T-helper 1 cell treated with Interleukin-12 subunit alpha and Interleukin-12 subunit beta and Interleukin-4 antibody, amounts not matched to agents 30 ng/mL and 1 ng/mL, for 36 hours (primary cell): ENCODE measurements around the gene MRPS31. TPM values are rescaled to one million over a fixed set of nuclear protein-coding genes. Genes with fewer than 3 reads are reported as not detected.
"Not testable (repeated sequence)": the region's sequence is repeated elsewhere in the genome, so short reads cannot be mapped to it uniquely, and the experiment has no call there.

ENCODE experiments used
- intact Hi-C: fragments of 100-400 bp; cut with micrococcal nuclease; formaldehyde crosslinking; loops from one replicate; pipeline ENCODE4 v1.15.1; 2024
- total RNA-seq: library from RNA; stranded (reverse); gene quantifications from 2 replicates; pipeline ENCODE4 v1.2.3, GENCODE V29; 2022

MRPS31 gene
- total RNA-seq, 1 donor from 2014 or later, result 34.7 TPM

DNA sequence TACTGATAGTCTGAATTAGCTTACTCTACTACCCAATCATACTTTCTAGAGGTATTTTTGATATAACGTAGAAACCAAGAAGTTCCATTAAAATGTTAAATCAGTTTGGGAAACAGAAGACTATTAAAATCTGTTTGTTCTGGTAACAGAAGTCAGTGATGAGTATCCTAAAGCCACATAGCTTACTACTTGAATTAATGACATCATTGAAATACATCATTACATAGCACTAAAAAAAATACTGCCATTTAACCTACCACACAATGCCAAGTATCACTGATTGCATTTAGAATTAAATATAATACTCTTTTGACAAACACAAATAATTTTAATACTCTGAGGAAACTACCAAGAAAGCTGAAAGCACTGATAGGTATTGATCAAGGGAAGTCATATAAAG, 5.4 kb downstream of the MRPS31 start:
- intact Hi-C loops, result no loop called here

DNA sequence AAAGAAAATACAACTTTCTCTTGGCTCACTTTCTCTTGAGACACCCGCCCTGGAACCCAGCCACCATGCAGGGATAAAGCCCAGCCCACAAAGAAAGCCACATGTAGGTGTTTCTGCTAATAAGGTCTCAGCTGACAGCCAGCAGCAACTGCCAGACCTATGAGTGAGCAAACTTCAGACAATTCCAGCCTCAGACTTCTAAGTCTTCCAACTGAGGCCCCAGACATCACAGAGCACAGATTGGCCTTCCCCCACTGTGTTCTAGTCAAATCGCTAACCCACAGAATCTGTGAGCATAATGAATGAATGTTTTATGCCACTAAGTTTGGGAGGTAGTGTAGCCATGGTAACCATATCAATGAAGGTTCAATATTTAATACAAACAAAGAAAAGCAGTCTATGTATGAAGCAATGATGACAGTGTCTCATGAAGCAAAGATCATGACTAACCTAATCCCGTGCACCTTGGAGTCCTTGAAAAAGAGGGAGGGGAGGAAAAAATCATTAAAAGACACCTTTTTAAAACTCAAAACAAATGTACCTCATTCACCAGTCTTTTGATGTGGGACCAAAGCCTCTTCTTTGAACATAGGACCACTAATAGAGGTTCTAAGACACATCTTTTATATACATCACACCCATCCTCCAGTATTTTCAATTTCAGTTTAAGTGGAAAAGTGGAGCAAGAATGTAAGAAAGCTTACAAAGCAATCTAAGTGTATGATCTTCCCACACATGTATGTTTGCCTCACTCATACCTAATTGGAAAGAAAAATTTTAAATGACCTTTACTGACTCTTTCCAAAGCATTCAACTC, 6.2 kb downstream of the MRPS31 start:
- intact Hi-C loops, result no loop called here

DNA sequence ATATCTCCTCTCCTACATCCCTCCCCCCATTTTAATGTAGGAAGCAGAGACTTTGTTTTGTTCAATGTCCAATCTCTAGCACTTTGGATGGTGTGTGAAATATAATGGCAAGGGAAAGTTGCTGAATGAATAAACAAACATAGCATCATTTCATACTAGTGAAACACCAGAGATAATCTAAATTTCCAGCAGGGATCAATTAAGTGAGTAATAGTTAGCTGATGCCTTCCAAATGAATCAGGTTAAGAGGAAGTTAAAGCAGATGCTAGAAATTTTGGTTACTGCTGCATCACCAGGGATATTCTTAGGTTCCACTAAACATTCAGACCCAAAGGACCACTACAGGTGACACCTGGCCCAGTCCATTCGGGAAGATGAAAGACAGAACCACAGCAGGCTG, 8.1 kb downstream of the MRPS31 start:
- intact Hi-C loops, result no loop called here

DNA sequence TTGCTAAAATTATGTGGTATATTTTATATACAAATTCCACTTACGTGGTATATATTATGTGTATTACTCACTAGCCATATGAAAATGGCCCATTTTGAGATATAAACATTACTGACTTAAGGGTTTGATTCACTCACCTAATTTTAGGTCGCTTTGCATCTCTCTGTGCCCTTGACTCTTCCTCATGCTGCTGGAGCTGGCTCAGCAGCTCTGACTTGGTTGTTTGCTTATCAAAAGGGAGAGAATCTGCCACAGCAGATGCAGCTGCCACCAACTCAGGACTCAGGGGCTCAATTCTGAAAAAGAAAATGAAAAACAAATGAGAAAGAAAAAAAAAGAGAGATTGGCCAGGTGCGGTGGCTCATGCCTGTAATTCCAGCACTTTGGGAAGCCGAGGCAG, 12.2 kb downstream of the MRPS31 start:
- intact Hi-C loops, result no loop called here

DNA sequence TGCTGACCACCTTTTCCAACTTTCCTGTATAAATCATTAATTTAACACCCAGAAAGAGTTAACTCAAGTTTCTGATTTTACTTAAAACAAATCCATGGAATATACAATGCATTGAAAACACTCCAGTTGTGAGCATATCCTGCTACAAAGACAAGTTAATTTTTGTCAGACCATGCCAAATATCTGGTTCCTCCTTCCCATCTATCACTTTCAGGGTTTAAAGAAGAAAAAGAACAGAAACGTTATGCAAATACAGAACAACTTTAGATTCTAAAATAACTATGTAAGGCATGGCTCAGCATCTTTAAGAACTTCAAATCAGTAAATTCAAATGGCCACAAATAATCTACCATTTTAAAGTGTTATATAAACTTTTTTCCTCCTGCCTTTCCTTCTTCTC, 14.9 kb downstream of the MRPS31 start:
- intact Hi-C loops, result no loop called here

DNA sequence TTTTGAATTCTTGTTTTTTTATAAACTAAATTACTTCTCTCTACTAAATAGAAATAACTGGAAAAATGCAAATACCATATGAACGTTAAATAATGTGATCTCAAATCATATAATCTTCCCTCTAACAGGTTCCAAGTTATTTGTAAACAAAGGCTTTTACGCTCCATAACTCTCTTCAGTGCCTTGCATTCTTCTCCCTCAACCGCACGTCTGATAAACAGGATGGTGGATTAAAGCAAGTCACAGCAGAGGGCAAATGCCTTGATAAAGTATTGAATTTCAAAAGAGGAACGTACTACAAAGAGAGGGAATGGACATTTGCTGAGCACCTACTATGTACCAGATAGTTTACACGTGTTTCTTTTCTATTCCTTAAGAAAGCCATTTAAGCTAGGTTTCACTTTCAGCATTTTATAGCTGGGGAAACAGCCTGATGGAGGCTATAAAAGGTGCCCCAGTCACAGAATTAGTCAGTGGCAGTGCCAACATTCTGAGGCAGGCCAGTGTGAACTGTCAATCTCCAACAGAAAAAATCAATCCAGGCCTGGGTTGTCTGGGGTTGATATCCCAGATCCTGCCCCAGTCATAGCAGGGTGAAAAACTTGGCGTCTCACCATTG, 15.8 kb downstream of the MRPS31 start:
- intact Hi-C loops, result no loop called here

DNA sequence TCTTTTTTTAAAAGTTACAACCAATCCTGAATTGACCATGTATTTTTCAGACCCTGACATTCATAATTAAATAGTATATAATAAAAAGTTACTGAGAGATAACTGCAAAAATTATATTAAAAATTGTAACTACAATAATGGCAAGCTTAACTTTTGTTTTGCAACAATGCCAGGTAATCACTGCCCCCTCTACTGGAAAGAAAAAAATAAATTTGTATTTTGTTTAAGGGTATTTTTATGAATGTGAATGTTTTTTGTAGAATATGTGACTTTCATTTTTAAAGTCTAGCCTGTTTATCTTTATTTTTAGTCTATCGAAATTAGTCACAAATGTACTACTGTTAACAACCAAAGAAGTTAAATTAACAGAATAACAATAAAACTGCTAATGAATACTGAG, 21.7 kb downstream of the MRPS31 start:
- intact Hi-C loops, result no loop called here

DNA sequence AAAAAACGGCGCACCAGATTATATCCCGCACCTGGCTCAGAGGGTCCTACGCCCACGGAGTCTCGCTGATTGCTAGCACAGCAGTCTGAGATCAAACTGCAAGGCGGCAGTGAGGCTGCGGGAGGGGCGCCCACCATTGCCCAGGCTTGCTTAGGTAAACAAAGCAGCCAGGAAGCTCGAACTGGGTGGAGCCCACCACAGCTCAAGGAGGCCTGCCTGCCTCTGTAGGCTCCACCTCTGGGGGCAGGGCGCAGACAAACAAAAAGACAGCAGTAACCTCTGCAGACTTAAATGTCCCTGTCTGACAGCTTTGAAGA, 35.8 kb downstream of the MRPS31 start:
- intact Hi-C loops, result not testable (repeated sequence)

DNA sequence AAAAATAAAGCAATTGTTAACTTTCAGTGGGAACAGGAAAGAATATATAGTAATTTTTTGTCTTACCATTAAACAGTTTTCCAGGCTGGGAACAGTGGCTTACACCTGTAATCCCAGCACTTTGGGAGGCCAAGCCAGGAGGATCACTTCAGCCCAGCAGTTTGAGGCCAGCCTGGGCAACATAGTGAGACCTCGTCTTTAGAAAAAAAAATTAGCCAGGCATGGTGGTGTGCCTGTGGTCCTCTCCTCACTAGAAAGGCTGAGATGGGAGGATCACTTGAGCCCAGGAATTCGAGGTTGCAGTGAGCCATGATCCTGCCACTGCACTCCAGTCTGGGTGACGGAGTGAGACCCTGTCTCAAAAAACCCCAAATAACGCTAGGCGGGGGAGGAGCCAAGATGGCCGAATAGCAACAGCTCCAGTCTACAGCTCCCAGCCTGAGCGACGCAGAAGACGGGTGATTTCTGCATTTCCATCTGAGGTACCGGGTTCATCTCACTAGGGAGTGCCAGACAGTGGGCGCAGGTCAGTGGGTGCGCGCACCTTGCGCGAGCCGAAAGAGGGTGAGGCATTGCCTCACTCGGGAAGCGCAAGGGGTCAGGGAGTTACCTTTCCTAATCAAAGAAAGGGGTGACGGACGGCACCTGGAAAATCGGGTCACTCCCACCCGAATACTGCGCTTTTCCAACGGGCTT, 36.3 kb downstream of the MRPS31 start:
- intact Hi-C loops, result not testable (repeated sequence)

DNA sequence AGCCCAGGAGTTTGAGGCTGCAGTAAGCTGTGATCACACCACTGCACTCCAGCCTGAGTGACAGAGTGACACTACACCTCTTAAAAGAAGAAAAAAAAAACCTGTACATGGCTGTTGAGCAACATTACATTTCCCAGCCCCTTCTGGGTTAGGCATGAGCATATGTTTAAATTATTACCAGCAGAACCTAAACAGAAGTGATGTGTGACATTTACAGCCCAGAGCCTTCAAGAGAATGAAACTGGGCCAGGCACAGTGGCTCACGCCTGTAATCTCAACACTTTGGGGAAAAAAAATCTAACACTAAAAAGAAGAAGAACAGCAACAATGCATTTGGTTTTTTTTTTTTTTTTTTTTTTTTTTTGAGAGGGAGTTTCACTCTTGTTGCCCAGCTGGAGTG, 38.3 kb downstream of the MRPS31 start:
- intact Hi-C loops, result no loop called here

DNA sequence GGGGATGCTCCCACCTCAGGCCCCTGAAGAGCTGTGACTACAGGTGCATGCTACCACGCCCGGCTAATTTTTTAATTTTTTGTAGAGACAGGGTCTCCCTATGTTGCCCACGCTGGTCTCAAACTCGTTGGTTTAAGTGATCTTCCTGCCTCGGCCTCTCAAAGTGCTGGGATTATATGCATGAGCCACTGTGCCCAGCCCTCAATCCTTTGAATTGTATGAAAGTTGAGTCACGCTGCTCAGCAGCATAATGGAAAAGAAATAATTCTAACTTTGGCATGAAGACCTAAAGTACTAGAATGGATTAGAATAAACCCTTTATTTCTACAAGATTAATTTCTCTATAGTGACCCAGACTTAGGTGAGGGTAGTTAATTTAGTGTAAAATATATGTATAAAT, 42.4 kb downstream of the MRPS31 start:
- intact Hi-C loops, result no loop called here

DNA sequence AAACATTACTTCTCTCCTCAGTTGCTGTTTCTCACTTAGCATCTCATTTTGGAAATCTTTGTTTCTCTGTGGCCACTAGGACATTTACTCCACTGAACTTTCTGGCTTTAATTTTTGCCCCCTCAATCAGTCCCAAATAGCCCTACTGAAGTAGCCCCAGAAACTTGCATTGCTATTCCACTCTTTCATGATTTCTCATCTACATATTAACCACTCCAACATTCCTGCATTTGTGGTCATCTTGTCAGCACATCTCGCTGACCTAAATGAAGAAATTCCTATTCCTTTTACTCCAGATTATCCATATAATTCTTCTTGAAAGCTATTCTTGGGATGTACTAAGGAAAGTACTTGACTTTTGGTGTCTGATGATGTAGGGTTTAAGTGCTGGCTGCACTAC, 56.6 kb downstream of the MRPS31 start:
- intact Hi-C loops, result not testable (repeated sequence)

DNA sequence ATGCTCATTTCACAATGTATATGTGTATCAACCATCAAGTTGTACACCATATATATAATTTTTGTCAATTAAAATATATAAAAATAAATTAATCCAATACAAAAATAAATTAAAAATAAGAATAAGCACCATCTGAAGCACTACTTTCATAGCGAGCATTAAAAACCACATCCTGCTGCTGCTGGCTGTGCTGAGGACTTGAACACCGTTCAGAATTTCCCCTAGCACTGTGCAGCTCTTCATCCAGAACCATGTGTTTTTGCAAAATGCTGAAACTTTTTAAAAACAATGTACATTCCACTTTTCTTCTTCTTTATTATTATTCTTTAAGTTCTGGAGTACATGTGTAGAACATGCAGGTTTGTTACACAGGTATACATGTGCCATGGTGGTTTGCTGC, 64.6 kb downstream of the MRPS31 start:
- intact Hi-C loops, result no loop called here

DNA sequence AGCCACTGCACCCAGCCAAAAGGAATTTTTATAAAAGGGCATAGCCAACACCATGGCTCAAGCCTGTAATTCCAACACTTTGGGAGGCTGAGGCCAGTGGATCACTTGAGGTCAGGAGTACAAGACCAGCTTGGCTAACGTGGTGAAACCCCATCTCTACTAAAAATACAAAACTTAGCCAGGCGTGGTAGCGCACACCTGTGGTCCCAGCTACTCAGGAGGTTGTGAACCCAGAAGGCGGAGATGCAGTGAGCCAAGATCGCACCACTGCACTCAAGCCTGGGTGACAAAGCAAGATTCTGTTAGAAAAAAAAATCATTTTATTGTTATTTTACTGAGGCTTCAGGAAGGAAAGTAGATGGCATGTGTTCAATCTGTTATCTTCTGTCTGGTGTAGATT, 73.3 kb downstream of the MRPS31 start:
- intact Hi-C loops, result no loop called here

DNA sequence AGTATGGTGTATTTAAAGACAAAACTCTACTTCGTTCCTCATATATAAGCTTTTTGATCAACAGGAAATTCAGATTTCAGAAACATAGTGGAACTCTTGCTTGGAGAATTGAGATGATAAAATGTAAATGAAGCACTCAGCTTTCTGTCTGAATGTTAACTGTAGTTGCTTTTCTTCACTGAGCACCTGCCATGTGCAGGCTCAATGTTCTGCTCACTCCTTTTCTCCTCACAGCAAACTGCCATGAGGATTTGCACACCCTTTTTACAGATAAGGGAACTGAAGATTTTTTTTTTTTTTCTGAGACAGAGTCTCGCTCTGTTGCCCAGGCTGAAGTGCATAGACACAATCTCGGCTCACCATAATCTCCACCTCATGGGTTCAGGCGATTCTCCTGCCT, 76.6 kb downstream of the MRPS31 start:
- intact Hi-C loops, result no loop called here

DNA sequence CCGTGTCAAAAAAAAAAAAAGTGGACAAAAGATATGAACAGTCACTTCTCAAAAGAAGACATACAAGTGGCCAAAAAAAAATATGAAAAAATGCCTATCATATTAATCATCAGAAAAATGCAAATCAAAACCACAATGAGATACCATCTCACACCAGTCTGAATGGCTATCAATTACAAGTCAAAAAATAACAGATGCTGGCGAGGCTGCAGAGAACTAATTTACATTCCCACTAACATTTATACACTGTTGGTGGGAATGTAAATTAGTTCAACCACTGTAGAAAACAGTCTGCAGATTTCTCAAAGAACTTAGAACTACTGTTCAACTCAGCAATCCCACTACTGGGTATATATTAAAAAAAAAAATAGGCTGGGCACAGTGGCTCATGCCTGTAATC, 78.0 kb downstream of the MRPS31 start:
- intact Hi-C loops, result no loop called here

DNA sequence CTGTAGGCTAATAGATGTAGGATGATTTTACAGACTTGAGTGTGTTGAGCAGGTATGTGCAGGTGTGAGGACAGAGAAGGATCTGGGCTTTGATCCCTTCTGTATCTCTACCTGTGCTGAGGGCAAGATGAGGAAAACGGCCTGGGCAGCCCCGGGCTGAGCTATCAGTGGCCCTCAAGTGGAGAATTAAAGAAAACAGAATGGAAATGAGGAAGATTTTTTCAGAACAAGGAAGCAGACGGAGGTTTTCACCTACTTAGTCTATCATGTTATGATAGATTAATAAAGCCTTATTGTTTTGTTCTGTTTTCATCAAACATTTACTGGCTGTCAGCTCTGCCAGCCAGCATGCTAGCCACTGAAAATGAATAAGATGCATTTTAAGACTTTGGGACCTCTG, 82.2 kb downstream of the MRPS31 start:
- intact Hi-C loops, result no loop called here

DNA sequence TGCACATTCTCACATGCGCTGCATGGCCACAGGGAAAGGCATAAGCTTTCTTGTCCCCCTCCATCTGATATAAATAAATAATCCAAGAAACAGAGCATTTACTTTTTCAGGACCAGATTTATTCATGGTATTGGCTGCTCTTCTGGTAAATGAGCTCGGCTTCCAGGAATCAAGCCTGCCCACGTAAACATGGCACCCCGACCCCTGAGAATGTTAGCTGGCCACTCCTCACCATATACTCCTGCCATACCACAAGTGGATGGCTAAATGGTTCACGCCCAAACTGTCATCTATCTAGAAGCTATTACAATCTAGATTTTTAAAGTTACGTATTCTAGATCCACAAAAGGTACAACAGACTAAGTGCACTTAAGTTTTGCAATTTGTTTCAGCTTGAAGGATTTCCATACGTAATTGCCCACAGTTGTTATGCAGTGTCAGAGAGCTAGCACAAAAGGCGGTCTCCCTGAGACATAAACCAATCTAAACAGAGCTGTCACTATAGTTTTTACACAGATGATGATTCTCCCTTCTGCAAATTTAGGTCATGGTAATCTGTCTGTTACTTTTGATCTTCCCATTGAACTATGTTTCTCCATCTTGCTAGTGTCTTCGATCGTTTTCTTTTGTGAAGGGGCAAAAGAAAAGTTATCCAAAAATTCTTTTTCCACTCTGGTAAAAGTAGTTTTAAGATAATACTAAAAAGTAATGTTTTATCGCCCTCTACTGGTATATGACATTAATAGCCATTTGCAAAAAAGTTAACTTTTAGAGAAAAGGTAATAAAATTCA, 88.3 kb downstream of the MRPS31 start:
- intact Hi-C loops, result loop anchor here (1.0 to 5.0 kb wide), 8 partner anchors 95 to 998 kb away; no protein-coding TSS in a partner anchor

DNA sequence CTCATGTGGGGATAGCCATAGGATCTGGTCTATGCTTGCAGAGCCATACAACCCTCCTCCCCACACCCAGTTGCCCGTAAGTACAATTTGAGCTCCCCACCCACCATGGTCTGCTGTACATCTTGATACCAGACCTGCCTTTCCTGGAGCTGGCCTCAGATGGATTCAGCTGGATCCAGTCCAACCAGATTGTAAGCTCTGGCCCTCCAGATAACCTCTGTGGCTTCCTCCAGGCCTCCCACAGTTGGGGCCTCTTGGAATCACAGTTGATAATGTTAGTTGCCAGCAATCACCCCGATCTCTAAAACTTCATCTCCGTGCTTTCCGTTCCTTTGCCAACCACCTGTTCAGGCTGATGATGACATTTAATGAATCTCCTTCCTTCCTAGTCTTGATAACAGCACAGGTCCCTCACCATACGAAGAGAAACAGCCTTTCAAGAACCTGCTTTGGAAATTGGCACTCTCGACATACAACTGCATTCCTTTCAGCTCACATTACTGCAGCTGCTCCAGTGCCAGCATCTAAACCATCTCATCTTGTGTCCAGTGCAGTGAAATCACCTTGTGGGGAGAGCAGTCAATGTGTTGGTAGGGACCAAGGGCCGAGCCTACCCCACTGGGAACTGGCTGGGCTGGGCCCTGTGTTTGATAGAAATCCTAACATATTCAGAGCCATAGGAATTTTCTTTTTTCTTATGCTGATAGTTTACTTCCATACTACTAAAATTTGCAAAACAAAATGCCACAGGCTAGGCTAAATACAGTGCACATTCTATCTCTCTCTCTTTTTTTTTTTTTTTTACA, 89.4 kb downstream of the MRPS31 start:
- intact Hi-C loops, result loop anchor here (2.0 to 5.0 kb wide), 5 partner anchors 96 to 905 kb away; no protein-coding TSS in a partner anchor

DNA sequence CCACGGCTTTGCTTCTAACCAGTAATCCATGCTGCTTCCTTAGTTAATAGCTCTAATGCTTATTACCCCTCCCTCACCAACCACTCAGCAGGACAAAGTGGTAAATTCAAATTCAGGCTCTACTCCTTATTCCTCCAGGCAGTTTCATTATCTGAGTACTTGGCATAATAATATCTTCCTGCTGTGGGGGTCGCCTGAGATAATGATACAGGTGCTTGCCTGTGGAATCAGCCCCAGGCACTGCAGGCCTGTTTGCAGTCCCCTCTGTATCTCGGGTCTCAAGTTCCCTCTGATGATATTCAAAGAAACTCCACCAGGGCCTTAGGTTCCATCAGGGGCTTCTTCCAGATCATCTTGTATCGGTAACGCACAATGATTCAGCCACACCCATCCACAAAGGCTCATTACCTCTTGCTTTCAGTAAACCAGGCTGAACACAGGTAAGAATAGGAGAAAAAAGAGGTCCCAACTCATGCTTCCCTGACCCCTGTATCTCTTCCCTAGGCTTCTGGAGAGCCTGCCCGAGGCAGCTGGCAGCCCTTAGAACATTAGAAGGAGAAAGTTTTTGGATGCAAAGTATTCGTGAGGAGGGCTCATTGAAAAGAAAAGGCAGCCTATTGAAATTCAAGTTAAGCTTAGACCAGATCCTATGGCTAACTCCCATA, 90.2 kb downstream of the MRPS31 start:
- intact Hi-C loops, result loop anchor here (5.0 kb wide), 3 partner anchors 97 to 723 kb away; no protein-coding TSS in a partner anchor
